ENCODE measurements around the gene SUCLA2.
"Not testable (repeated sequence)": the region's sequence is repeated elsewhere in the genome, so short reads cannot be mapped to it uniquely, and the experiment has no call there.

Gene SUCLA2

GRCh38 chr13:47959468-47960247 lies 41.4 kb downstream of the SUCLA2 start:
- no peak overlapping the region for H3K27ac Mint-ChIP-seq
- H3K27me3 Mint-ChIP-seq: no peaks in the 10 kb centered on the region
- H3K9me3 Mint-ChIP-seq: peaks cover 47% of the 10 kb centered on the region
- H3K36me3 Mint-ChIP-seq: peaks cover 83% of the 10 kb centered on the region
- no peak for DNase-seq
- CTCF ChIA-PET: no interaction called here
- no peaks in the 10 kb centered on the region for H3K4me1 Mint-ChIP-seq
- H3K4me3 Mint-ChIP-seq: no peak overlapping the region

- no peak for DNase-seq
- peaks cover 80% of the 10 kb centered on the region for H3K36me3 Mint-ChIP-seq
- H3K4me1 Mint-ChIP-seq: no peaks in the 10 kb centered on the region
- CTCF ChIA-PET: no interaction called here
- H3K27me3 Mint-ChIP-seq: no peaks in the 10 kb centered on the region
- no peak overlapping the region for H3K27ac Mint-ChIP-seq
- H3K4me3 Mint-ChIP-seq: no peak overlapping the region
- H3K9me3 Mint-ChIP-seq: peaks cover 40% of the 10 kb centered on the region
These were observed 44.0 kb downstream of the SUCLA2 start for GRCh38 chr13:47957073-47957472.

GRCh38 chr13:47955836-47956235 lies 45.2 kb downstream of the SUCLA2 start:
- H3K4me1 Mint-ChIP-seq: no peaks in the 10 kb centered on the region
- peaks cover 83% of the 10 kb centered on the region for H3K36me3 Mint-ChIP-seq
- peaks cover 40% of the 10 kb centered on the region for H3K9me3 Mint-ChIP-seq
- H3K27me3 Mint-ChIP-seq: no peaks in the 10 kb centered on the region
- no peak overlapping the region for H3K4me3 Mint-ChIP-seq
- CTCF ChIA-PET: no interaction called here
- H3K27ac Mint-ChIP-seq: no peak overlapping the region
- no peak for DNase-seq

GRCh38 chr13:47949799-47950198 lies 51.3 kb downstream of the SUCLA2 start:
- CTCF ChIA-PET: no interaction called here
- Mint-ChIP-seq H3K27ac (no peak overlapping the region), H3K36me3 (peaks cover 52% of the 10 kb centered on the region), H3K4me3 (no peak overlapping the region), H3K4me1 (no peaks in the 10 kb centered on the region), H3K9me3 (no peaks in the 10 kb centered on the region), H3K27me3 (no peaks in the 10 kb centered on the region)
- DNase-seq: no peak

GRCh38 chr13:47945738-47946137 lies 55.3 kb downstream of the SUCLA2 start:
- H3K27me3 Mint-ChIP-seq: no peaks in the 10 kb centered on the region
- DNase-seq: no peak
- no peak overlapping the region for H3K27ac Mint-ChIP-seq
- H3K9me3 Mint-ChIP-seq: no peaks in the 10 kb centered on the region
- no peak overlapping the region for H3K4me3 Mint-ChIP-seq
- H3K4me1 Mint-ChIP-seq: no peaks in the 10 kb centered on the region
- peaks cover 33% of the 10 kb centered on the region for H3K36me3 Mint-ChIP-seq
- CTCF ChIA-PET: no interaction called here

GRCh38 chr13:47945146-47945545 lies 55.9 kb downstream of the SUCLA2 start:
- H3K9me3 Mint-ChIP-seq, H3K4me3 Mint-ChIP-seq, H3K4me1 Mint-ChIP-seq, DNase-seq, H3K27me3 Mint-ChIP-seq, H3K27ac Mint-ChIP-seq, CTCF ChIA-PET: not testable (repeated sequence)
- peaks cover 32% of the 10 kb centered on the region for H3K36me3 Mint-ChIP-seq

- H3K4me1 Mint-ChIP-seq: peaks cover 2% of the 10 kb centered on the region
- no peak for DNase-seq
- H3K27ac Mint-ChIP-seq: no peak overlapping the region
- H3K4me3 Mint-ChIP-seq: no peak overlapping the region
- peaks cover 2% of the 10 kb centered on the region for H3K9me3 Mint-ChIP-seq
- H3K36me3 Mint-ChIP-seq: peaks cover 16% of the 10 kb centered on the region
- H3K27me3 Mint-ChIP-seq: no peaks in the 10 kb centered on the region
- CTCF ChIA-PET: no interaction called here
These were observed 66.7 kb downstream of the SUCLA2 start for GRCh38 chr13:47934371-47934770.

GRCh38 chr13:47932950-47933923 lies 67.8 kb downstream of the SUCLA2 start:
- H3K4me3 Mint-ChIP-seq: no peak overlapping the region
- peaks cover 9% of the 10 kb centered on the region for H3K36me3 Mint-ChIP-seq
- H3K4me1 Mint-ChIP-seq: peaks cover 2% of the 10 kb centered on the region
- H3K27ac Mint-ChIP-seq: no peak overlapping the region
- no peaks in the 10 kb centered on the region for H3K27me3 Mint-ChIP-seq
- CTCF ChIA-PET: interaction anchor here (0.6 kb wide), 1 partner anchor 13 kb away, joined by 3 read pairs; no protein-coding TSS in a partner anchor
- H3K9me3 Mint-ChIP-seq: peaks cover 2% of the 10 kb centered on the region
- no peak for DNase-seq

- H3K4me3 Mint-ChIP-seq: no peak overlapping the region
- no peaks in the 10 kb centered on the region for H3K9me3 Mint-ChIP-seq
- no peaks in the 10 kb centered on the region for H3K36me3 Mint-ChIP-seq
- CTCF ChIA-PET: no interaction called here
- H3K27me3 Mint-ChIP-seq: no peaks in the 10 kb centered on the region
- no peak for DNase-seq
- H3K27ac Mint-ChIP-seq: no peak overlapping the region
- peaks cover 2% of the 10 kb centered on the region for H3K4me1 Mint-ChIP-seq
These were observed 70.4 kb downstream of the SUCLA2 start for GRCh38 chr13:47930649-47931165.

GRCh38 chr13:47929156-47929555 lies 71.9 kb downstream of the SUCLA2 start:
- no peak for DNase-seq
- CTCF ChIA-PET: no interaction called here
- H3K4me3 Mint-ChIP-seq: no peak overlapping the region
- H3K27me3 Mint-ChIP-seq: no peaks in the 10 kb centered on the region
- peaks cover 2% of the 10 kb centered on the region for H3K4me1 Mint-ChIP-seq
- H3K27ac Mint-ChIP-seq: no peak overlapping the region
- H3K36me3 Mint-ChIP-seq: no peaks in the 10 kb centered on the region
- H3K9me3 Mint-ChIP-seq: no peaks in the 10 kb centered on the region

- no peaks in the 10 kb centered on the region for H3K4me1 Mint-ChIP-seq
- CTCF ChIA-PET: no interaction called here
- H3K4me3 Mint-ChIP-seq: no peak overlapping the region
These were observed 84.0 kb downstream of the SUCLA2 start for GRCh38 chr13:47917022-47917574.

GRCh38 chr13:47908197-47908902 lies 92.7 kb downstream of the SUCLA2 start:
- Mint-ChIP-seq H3K27me3 (no peaks in the 10 kb centered on the region), H3K36me3 (peaks cover 4% of the 10 kb centered on the region), H3K9me3 (peaks cover 9% of the 10 kb centered on the region), H3K4me1 (peaks cover 13% of the 10 kb centered on the region), H3K27ac (no peak overlapping the region), H3K4me3 (no peak overlapping the region)
- DNase-seq: no peak
- CTCF ChIA-PET: no interaction called here

More at GRCh38 chr13:47917022-47917574, 84.0 kb downstream of the SUCLA2 start:
- Mint-ChIP-seq H3K27ac (no peak overlapping the region), H3K9me3 (peaks cover 10% of the 10 kb centered on the region), H3K36me3 (no peaks in the 10 kb centered on the region), H3K27me3 (no peaks in the 10 kb centered on the region)
- no peak for DNase-seq

- Mint-ChIP-seq H3K36me3 (peaks cover 2% of the 10 kb centered on the region), H3K9me3 (peaks cover 2% of the 10 kb centered on the region), H3K4me3 (no peak overlapping the region), H3K27me3 (no peaks in the 10 kb centered on the region), H3K4me1 (peaks cover 13% of the 10 kb centered on the region), H3K27ac (no peak overlapping the region)
- CTCF ChIA-PET: no interaction called here
- no peak for DNase-seq
These were observed 96.2 kb downstream of the SUCLA2 start for GRCh38 chr13:47904891-47905290.

GRCh38 chr13:47904241-47904640 lies 96.8 kb downstream of the SUCLA2 start:
- no peak for DNase-seq
- no peak overlapping the region for H3K4me3 Mint-ChIP-seq
- H3K27ac Mint-ChIP-seq: no peak overlapping the region
- H3K27me3 Mint-ChIP-seq: no peaks in the 10 kb centered on the region
- H3K4me1 Mint-ChIP-seq: peaks cover 13% of the 10 kb centered on the region
- CTCF ChIA-PET: interaction anchor here (0.6 kb wide), 1 partner anchor 827 kb away, joined by 3 read pairs; no protein-coding TSS in a partner anchor
- H3K36me3 Mint-ChIP-seq: peaks cover 2% of the 10 kb centered on the region
- peaks cover 2% of the 10 kb centered on the region for H3K9me3 Mint-ChIP-seq
